GM21619 (cell line): ENCODE data around the gene MESP2.

ENCODE experiments used
- ATAC-seq: cut with Tn5 transposase; IDR thresholded peaks from one replicate; pipeline ENCODE4 v1.9.1; 2021; ENCODE audit not compliant: unreplicated experiment

Gene MESP2

GRCh38 chr15:89799011-89799911, 23.1 kb downstream of the MESP2 start:
- ATAC-seq: no peak

- ATAC-seq: no peak
Observed at GRCh38 chr15:89799918-89800498, 23.9 kb downstream of the MESP2 start.

DNA sequence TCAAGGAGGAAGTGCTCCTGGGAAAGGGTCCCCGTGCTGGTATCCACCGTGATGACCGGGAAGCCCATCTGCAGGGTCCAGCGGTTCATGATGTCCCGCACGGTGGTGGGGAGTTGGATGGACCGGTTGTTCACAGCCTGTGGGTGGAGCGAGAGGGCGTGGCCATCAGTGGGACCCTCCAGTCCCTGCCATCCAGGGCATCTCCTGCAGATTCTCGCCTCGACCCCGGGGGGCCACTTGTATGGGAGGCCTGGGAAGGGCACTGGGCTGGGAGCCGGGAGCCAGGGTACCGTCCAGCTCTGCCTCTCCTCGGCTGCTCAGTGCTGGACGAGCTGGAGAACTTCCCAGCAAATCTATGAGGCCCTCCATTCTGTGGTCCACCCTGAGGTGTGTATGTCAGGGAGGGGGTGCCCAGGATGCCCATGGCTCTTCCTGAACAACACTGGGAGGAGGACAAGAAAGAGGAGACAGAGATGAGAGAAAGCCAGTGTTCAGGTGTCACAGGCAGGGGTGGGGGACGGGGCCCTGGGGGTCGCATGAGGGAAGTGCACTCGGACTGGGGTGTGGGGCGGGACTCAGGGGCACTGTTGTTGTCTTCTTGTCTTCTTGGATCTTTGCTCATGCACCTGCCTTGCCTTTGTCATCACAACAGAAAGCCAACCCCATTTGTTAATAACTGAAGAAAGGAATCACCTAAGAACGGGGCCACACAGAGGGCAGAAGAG, 25.5 kb downstream of the MESP2 start:
- no peak for ATAC-seq

- no peak for ATAC-seq
Observed at GRCh38 chr15:89802231-89802928, 26.2 kb downstream of the MESP2 start.

DNA sequence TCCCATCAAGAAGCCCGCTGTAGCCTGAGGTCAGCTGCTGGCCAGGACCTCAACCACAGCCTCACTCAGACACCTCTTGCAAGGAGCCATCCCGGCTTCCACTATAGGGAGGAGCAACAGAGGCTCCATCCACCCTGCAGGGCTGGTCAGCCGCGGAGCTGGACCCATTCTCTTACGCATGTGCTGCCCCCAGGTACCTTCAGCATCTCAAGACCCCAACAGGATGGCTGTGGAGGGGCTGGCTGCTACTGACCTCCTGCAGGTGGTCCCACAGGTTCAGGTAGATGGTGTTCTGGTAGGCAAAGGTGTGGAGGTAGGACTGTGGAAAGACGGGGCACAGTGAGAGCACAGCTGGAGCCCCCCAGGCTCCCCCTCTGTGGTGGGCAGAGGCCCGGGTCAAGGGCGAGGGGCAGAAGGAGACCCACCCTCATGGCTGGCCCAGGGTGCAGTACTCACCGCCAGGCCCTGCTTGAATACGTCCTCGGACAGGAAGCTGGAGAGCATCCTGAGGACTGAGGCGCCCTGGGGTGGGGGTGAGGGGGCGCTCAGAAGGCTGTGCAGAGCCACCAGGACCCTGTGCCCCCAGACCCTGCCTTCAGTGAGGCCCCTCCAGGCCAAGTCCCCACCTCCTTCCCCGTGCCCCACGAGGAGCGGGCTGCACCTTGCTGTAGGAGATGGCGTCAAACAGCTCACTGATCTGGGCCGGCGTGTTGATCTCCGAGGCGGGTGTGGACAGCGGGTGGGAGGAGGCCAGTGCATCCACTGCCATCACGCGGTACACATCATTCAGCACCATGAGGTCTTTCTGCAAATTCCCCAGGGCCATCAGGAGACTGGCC, 27.1 kb downstream of the MESP2 start:
- no peak for ATAC-seq

DNA sequence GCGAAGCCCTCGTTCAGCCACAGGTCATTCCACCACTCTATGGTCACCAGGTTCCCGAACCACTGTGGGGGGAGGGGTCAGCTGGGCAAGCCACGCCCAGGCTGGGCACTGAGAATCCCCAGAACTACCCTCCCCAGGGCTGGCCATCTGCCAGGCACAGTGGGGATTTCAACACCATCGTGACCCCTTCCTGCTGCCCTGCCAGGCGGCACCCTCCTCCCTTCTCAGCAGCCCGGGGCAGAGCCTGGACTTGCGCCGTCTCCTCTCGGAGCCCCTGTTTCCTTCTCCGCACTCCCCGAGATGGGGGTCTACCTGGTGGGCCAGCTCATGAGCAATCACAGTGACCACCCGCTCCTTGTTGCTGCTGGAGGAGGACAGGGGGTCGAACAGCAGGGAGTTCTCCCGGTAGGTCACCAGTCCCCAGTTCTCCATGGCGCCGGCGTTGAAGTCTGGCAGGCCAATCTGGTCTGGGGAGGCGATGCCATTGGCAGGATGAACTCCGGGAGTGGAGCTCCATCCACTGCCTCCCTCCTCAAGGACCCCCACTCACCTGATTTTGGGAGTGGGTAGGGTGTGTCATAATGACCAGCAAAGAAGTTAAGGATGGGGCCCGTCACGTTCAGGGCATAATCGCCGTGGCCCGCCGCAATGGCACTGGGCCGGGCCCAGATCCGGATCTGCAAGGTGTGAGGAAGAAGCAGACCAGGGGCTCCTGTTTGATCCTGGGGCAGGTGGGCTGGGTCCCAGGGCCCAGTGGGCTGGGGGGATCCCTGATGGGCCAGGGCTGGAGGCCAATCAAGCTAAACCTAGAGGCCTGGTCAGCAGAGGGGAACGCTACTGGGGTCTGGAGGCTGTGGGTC, 28.0 kb downstream of the MESP2 start:
- no peak for ATAC-seq

GRCh38 chr15:89805241-89806209, 29.4 kb downstream of the MESP2 start:
- no peak for ATAC-seq

DNA sequence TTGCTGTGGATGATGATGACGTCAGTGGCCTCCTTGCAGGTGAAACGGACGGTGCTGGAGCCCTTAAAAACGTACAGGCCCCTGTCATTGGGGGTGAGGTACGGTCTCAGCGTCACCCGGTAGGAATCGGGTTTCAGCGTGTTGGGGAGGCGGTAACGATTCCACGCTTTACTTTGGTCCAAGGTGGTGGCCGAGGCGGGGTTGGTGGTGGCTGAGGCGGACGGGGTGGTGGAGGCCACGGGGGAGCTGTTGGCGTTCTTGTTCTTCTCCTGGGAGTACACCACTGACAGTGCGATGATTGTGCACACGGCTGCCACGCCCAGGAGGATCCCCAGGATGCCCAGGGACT, 30.1 kb downstream of the MESP2 start:
- ATAC-seq: no peak

DNA sequence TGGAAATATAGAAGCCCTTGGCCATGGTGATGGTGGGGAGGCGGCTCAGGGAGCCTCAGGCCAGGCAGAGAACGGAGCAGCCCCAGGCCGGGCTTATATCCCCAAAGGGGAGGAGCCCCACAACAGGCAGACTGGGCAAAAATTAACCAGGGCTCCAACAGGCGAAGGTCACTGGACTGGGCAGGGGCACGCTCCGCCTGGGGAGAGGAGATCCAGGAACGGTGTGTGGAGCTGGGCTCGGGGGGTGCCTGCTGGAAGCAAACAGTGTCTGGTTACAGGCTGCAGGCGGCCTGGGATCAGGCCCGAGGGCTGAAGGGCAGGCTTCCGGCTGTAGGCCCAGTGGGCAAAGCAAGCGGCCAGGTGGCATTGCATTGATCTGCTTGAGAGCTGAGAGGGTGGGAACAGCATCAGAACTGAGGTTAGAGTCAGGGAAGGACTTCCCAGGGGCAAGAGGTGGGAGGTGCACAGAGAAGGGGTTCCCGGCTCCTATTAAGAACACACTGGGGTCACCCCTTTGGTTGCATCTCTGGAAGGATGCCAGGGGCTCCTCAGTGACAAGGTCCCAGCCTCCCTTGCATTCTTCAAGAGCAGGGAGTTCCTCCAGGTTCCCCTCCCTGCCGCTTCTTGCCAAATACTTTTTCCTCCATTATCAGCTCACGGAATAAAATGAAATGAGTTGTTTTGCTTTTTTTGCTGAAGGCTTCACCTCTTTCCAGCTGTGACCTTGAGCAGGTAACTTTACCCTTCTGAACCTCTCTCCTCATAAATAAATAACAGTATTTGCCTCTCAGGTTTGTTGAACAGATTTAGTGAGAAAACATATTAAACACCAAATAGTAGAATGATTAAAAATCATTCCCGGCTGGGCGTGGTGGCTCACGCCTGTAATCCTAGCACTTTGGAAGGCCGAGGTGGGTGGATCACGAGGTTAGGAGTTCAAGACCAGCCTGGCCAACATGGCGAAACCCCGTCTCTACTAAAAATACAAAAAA, 30.7 kb downstream of the MESP2 start:
- ATAC-seq: no peak

- ATAC-seq: no peak
Observed at GRCh38 chr15:89807689-89808088, 31.6 kb downstream of the MESP2 start.

- ATAC-seq: no peak
Observed at GRCh38 chr15:89808160-89808870, 32.2 kb downstream of the MESP2 start.

DNA sequence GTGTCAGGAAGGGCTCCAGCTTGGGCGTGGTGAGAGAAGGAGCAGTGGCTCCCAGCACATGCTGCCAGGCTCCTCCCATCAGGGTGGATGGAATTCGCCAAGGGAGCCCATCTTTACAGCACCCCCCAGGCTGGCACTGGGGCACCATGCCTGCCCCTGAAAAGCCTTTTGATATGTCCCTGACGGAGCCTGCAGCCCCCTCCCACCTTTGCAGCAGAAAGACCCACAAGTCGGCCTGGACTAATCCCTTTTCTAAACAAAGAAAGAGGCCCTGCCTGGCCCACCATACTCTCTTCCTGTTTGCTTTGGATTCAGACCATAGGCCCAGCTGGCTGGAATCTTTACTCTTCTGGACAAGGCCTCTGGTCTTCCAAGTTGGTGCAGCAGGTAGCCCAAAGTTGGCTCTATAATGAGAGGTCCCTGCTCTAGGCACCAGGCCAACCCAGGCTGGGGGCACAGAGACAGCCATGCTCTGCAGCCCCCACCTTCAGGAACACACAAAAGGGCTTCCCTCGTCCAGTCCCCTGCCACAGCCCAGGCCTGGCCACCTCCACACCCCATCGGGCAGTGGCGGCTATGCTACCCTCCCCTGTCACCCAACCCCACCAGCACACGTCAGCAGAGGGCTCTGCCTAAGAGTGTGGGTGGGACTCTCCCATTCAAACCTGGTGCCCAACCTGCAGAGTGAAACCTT, 33.1 kb downstream of the MESP2 start:
- no peak for ATAC-seq

- ATAC-seq: no peak
Observed at GRCh38 chr15:89809787-89810148, 33.6 kb downstream of the MESP2 start.

DNA sequence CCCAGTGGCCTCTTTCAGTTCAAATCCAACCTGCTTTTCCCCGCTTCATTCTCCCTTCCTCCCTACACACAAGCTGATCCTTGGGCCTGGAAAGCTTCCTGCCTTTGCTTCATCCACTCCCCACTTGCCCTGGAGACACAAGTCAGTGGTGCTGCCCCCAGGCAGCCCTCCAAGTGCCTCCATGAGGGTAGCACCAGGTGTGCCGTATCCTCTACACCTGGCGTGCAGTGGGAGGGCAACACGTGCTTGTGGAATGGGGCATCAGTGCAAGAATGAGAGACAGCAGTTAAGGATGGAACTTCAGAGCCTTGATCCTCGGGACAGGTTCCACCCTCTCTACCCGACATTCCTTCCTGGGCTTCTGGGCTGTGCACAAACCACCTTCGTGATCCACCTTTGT, 34.7 kb downstream of the MESP2 start:
- no peak for ATAC-seq

DNA sequence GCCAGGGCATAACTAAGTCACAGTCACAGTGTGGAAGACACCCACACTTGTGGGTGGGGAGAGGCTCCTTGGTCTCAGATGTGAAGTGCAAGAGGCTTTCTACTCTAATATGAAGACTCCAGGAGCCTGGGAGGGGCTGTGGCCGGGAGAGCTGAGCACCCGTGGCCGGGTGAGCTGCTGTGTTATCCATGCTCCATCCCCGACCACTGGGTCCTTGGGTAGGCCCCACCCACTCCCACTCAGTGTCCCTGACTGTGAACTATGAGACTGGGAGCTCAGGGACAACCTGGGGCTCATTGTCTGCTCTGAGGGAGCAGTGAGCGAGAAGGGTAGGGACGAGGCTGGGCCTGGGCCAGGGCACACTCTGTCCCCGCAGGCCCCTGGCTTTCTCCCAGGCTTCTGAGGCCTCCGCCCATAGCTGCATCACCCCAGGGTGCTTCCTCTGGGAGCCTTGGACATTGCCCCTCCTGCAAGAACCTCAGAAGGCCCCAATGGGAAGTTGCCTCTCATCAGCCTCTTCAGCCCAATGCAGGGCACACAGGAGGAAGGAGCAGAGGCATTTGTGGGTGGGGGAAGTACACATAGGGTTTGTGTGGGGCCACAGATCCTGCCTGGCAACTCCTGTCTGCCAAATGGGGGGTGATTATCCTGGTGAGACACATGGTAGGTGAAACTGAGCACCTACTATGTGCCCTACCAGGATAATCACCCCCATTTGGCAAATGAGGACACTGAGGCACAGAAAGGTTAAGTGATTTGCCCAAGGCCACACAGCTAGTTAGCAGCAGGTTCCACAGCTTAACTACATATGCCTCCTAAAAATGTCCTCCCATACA, 36.1 kb downstream of the MESP2 start:
- ATAC-seq: no peak
